Left cardiac atrium (tissue), 4 donors: Measurements from ENCODE around the gene SIRT7. TPM values are rescaled to one million over a fixed set of nuclear protein-coding genes. Genes with fewer than 3 reads are reported as not detected.

Source experiments
- ATAC-seq, 2 donors: fragments of 200-7000 bp; cut with Tn5 transposase; one replicate each; pipeline ENCODE4 v1.9.1; 2020; ENCODE audit warnings: mild to moderate bottlenecking in 2 of 2, moderate library complexity in 2 of 2
- DNase-seq: peaks from one replicate; pipeline ENCODE4 v3.0.0-alpha.2; 2020
- intact Hi-C, 2 donors: fragments of 100-400 bp; cut with DNase I; formaldehyde crosslinking; loops; one replicate each; pipeline versions ENCODE4 v1.14.1 to v1.15.1; 2022 to 2023
- total RNA-seq, 2 donors: library from RNA; stranded (reverse); fragmentation: NEBNext Ultra II Directional; extraction: Animal tissue kit (Norgen Biotek cat#: 25700); gene quantifications; one replicate each; pipeline ENCODE4 v1.2.1, GENCODE V29; 2021
- donor health status: DM: no; HTN: yes; CAD: no.
- donor health status: DM: no; HTN: yes; CAD: no; lungs with severe emphysema.
- donor health status: DM: yes; HTN: yes; CAD: no.
- donor health status: Dilated cardiomyopathy.

Gene SIRT7
- total RNA-seq, 2 donors from 2014 or later: 8.9 to 9.2 TPM

DNA sequence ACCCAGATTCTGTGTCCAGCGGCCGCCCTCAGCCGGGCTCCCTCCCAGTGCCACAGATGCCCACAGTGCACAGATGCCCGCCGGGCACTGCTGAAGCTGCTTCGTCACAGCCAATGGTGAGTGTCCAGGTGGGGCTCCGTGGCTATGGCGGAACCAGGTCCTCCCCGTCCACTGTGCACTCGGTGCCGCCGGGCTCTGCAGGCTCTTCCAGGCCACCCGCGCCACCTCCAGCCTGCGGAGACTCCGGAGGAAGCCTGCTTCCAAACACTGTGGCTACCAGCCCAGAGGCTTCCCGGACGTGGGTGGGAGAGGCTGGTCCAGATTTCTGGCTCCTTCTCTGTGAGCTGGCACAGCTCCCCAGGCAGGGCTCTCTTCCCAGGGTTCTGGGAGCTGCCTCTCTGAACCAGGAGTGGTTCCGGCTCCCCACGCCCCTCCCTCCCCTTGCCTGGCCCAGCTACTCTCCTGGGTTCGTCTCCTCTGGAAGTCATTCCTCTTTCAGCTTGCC lies 22.0 kb upstream of the SIRT7 start:
- peak; percentile 34 to 50 for ATAC-seq
- intact Hi-C loops: no loop called here

DNA sequence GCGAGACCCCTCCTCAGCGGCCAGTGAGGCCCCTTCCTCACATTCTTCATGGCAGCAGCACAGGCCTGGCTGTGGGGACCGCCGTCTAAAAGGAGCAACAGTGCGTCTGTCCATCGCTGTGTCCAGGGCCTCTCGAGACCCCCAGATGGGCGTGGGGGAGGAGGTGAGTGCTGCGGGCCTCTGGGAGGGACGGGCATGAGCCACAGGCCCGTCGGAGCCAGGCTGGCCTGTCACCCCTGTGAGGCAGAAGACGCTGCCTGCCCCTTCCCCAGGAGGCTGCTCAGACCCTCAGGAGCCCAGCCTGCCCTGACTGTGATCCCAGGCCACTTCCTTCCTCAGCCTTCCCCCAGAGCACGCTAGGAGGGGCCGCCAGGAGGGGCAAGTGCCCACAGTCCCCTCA lies 21.2 kb upstream of the SIRT7 start:
- ATAC-seq (no peak), DNase-seq (no peak)
- intact Hi-C loops: no loop called here

More for the DNA sequence above, 22.0 kb upstream of the SIRT7 start:
- peak; percentile 77 for DNase-seq

DNA sequence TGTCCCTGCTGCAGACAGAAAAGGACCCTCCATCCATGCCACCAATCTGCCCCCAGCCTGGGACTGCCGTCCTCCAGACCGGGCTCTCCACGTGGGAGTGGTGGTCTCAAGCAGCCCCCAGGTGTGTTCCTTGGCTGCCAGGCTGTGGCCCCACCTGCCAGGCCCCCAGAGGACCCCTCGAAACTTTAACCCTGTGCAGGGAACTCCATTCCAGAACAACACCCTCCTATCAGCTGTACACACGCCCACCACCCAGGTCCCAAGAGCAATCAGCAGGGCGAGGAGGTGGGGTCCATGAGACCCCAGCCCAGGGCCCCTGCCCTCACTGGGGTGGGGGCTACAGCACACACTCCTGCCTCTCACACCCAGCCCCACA lies 17.7 kb upstream of the SIRT7 start:
- ATAC-seq: no peak
- no peak for DNase-seq
- intact Hi-C loops: no loop called here

DNA sequence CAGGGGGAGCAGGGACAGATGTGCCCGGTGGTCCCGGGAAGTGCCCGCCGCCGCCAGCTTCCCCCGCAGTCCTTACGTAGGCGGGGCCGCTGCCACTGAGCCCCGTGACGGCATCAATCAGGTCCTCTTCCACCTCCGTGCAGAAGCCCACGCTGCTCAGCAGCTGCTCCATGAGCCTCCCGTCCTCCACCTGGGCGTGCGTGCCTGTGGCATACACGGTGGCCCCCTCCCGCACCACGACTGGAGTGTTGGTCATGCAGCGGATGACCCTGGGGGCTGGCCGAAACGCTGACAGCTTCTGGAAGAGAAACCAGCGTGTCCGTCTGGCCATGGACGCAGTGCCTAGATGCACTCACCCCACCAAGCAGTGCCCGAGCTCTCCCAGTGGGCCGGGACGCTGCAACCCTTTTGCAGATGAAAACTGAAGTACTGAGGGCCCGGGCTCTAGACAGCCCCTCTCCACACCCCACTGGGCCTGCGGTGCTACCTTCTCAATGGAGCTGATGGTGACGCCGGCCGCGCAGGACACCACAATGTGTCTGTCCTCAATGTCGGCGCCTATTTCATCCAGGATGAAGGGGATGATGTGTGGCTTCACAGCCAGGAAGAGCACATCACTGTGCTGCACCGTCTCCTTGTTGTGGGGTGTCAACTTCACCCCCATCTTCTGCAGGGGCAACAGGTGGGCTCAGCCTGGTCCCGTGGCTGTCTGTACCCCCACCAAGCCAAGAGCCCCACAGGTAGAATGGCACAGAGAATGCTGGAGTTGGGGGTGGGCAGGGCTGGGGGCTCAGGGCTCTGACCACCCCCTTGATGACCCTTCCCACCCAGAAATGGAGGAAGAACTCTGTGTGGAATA lies 17.1 kb upstream of the SIRT7 start:
- intact Hi-C loops: no loop called here
- ATAC-seq: no peak
- DNase-seq: no peak

DNA sequence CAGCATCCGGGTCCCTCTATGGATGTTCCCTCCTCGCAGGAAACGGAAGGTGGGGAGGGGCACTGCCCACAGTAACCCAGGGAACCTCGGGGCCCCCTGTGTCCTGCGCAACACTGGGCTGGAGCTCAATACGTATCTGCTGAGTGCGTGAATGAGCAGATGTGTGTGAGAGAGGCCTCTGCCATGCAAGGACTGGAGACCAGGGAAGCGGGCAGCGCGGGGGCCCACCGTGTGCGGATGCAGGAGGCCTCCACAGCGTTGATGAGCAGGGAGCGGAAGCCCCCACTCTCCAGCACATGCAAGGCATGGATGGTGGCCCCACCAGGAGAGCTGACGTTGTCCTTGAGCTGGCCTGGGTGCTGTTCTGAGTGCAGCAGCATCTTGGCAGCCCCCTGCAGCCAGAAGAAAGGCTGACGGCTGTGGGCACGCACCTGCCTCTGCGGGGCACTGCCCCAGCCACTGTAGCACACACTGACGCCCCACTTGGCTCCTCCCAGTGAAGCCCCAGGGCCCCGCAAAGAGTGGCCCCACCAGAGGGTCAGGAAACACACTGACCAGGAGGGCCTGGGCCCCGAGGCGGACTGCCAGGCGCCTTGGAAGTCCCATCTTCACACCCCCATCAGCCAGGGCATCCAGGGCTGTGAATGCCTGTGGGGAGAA lies 16.3 kb upstream of the SIRT7 start:
- DNase-seq (no peak), ATAC-seq (no peak)
- intact Hi-C loops: no loop called here

DNA sequence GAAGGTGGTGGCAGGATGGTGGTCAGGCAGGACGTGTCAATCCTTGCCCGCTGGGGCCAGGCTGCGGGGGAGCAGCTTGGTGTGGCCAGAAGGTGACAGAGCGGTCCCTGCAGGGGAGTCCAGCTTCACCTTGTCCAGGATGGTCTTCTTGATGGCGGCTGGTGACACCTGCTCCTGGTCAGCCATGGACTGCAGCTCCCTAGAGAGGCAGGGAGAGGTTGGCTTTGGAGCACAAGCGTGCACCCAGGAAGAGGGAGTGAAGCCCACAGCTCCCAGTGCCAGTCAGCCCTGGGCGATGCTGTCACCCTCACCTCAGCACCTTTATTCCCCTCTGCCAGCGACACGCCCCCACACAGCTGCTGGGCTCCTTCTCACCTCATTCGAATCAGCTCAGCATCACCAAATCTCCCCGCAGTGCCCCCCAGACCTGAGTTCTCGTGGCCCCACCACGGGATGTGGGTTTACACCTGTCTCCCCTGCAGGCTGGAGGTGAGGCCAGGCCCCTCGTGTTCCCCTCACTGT lies 15.3 kb upstream of the SIRT7 start:
- ATAC-seq: no peak
- intact Hi-C loops: no loop called here
- DNase-seq: no peak

DNA sequence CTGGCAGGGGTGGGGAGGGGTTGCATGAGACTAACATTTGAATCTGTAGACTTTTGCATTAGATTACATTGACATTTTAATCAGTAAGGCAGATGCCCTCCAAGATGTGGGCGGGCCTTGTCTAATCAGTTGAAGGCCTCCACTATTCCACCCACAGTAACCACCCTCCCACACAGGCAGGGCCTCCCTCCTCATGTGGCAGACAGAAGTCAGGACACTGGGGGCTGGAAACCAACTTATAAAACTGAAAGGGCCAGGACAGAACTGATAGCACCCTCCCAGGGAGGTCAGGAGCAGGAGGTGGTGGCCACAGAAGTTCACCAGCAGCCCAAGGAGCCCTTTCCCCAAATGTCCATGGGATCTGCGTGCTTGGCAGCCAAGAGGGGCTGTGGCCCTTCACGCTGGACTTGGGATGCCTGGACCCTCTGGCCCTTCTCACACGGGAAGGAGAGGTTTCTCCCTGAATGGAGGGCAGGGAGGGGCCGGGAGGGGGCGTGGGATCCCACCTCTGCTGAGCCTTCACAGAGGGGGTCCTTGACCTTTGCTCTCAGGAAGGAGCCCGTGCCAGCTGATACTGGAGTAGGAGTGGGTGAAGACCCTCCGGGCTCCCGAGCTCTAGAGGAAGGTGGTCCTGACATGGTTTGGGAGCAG lies 14.5 kb upstream of the SIRT7 start:
- intact Hi-C loops: no loop called here
- no peak for DNase-seq
- no peak for ATAC-seq

DNA sequence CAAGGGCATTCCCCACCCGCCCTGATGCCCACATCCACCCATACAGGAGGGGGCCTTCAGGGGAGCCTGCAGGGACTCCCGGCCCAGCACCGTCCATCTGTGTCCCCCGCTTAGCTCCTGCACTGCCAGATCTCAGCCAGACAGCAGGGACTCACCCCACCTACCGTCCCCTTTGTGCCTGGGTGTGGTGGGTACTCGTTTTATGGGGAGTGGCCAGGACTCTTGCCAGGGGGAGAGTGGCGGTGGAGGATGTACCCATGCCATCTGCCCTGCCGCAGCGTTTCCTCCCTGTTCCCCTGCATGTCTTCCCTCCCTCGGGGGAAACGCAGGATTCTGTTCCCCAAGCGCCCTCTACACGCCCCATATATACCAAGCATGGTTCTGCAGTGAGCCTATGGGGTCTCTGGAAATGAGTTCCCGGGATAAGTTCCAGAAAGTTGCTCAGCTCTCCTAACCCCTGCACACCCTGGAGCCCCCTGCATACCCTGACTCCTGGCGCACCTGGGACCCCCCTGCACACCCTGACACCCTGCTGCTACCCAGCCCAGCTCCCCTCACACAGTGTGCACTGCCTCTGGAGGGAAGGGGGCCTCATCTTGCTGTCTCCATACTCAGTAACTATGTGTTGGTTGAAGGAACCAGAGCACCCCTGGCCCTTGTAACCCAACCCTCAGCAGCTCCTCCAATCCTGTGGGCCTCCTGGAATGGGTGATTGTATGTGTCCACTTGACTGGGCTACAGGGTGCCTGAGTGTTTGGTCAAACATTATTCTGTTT lies 13.8 kb upstream of the SIRT7 start:
- DNase-seq (no peak), ATAC-seq (no peak)
- intact Hi-C loops: no loop called here

DNA sequence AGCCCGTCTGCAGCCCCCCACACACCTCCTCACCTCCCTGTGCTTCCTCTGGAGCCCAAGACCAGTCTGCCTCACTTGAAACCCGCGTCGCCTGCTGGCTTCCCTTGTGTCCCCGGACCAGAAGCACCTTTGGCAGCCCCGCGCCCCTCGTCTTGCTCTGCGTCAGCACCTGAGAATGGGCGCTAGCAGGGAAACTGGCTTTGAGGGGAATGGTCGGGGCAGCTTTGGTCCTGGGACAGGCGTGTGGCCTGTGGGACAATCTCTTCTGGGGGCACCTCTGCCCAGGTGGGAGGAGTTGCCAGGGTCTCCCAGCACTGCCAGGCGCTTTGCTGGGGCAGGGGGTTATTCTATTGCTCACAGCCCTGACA lies 13.2 kb upstream of the SIRT7 start:
- intact Hi-C loops: no loop called here
- DNase-seq (no peak), ATAC-seq (no peak)

DNA sequence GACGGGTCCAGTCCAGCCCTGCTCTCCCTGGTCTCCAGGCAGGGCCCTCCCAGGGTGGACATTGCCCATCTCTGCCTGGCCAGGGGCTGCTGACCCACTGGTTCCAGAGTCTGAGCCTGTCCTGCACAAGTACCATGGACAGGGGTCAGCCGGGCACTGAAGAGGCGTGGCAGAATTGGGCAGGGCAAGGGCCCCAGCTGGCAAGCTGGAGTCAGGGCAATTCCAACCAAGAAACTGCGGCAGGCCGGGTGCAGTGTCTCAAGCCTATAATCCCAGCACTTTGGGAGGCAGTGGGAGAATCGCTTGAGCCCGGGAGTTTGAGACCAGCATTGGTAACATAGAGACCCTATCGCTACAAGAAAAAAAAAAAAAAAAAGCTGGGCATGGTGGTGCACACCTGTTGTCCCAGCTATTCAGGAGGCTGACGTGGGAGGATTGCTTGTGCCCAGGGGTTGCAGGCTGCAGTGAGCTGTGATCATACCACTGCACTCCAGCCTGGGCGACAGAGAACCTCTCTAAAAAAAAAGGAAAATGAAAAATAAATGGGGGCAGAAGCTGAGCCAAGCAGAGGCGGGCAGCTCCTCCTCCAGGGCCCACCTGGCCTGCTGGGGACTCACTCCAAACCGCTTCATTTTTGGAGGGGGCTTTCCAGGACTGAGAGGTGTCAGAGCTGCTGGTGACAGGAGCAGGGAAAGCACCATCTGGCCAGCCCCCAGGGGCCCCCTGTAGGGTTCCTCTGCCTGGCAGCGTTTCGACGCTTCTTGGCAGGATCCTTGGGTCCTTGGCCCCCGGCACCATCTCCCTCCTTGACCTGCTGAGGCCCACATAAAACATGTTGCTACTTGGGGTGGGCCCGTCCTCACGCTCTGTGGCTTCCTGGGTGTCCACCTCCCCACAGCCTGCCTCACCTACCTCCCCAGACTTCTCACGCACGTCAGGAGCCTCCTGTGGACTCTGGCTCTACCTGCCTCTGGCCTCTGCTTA lies 12.5 kb upstream of the SIRT7 start:
- DNase-seq: no peak
- no peak for ATAC-seq
- intact Hi-C loops: no loop called here

DNA sequence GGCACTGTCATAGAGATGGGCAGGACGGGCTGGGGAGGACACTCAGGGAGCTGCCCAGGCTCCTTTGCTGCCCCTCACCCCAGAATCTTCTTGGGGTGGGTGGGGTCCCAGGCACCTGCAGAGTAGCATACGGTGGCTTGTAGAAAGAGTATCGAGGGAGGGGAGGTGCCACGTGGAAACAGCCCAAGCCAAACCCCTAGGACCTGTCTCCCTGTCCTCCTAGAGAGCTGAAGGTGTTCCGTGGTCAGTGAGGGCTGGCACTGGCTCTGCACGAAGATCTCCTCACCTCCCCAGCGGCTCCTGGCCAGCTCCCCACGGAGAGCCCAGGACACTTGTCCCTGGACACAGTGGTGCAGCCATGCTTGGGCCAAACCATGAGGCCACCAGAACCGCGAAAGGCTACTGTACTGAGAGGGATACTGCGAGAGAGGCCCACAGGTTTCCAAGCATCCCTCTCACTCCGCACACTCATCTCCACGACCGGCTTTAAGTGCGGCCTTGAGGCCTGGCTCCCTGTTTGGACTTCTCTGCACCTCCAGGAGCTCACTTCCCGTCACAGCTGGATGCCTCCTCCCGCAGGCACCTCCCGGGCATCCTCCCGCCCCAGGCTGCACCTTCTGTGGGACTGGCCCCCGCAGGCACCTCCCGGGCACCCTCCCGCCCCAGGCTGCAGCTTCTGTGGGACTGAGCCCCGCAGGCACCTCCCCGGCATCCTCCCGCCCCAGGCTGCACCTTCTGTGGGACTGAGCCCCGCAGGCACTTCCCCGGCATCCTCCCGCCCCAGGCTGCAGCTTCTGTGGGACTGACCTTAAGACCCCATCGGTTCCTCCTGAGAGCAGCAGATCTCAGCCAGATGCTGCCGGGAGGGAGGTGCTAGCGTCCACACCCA lies 11.5 kb upstream of the SIRT7 start:
- DNase-seq: no peak
- no peak for ATAC-seq
- intact Hi-C loops: no loop called here

DNA sequence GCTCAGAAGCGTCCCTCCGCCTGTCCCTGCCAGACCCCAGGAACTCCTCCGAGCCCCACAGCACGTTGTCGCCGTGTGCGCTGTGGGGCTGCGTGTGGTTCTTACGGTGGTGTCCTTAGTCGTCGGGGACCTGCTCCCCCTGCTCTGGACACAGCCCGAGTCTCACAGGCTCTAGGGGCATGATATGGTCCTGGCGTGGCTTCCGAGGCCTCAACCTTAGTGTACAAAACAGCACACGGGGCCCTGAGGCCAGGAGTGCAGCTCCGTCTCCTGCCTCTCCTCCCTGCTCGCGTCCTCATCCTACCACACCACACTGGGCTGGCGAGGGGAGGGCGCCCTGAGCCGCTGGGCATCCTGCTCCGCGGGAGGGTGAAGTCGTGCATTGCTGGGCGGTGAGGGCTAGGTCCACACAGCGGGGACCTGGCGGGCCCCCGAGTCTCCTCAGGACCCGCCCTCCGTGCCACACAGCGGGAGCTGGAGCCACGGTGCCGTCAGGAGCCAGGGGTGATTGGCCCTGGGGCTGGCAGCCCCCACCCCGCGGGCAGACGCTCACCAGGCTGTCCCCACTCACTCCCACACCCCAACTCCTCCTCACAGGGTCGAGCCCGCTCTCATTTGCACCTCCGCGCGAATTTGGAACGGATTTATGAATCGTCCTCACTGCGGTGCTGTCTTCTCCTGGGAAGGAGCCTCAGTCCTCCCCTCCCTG lies 10.7 kb upstream of the SIRT7 start:
- peak; percentile 20 for DNase-seq

DNA sequence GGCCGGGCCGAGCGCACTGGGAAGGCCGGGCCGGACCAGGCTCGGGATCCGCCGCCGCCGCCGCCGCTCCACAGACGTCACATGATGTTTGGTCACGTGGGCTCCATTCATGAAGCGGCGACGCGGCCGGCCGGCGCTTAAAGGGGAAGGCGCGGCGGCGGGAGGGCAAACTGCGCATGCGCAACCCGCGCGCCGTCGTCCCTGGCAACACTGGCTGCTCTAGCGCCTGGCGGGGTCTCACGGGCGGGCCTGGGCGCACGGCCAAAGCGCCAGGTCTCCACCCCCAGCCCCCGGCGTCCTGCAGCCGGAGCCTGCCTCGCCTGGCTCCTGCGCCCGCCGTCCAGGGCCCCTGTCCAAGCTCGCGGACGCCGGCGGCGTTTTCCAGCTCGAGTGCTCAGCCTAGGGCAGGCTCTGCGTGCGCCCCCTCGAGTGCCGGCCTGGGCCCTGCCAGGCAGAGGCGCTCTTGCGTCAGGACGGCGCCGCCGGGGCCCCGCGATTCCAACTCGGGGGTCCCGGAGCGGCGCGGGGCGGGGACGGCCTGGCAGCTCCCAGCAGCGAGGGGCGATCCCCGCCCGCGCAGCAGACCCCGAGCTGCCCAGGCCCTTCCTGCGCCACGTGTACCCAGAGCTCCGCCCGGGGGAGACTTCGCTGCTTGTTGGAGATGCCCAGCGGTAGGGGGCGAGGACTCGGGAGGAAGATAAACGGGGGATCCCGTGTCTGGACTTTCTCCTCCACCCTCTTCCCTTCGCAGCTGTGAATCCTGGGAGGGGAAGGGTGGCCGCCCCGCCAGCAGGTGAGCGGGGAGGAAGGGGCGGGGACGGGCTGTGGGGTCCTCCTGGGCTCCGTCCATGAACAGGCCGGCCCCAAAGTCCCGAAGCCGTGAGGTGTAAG lies 9.9 kb upstream of the SIRT7 start, which contains the start of gene MAFG:
Gene MAFG (minus strand): TSS at position 83 of the 891 bp plus-strand sequence. CDS start 4,550 bp downstream, outside the sequence.
- DNase-seq (peak; percentile 93), ATAC-seq (peak; percentile 61 to 76)
- intact Hi-C loops: no loop called here

More for the DNA sequence above, 10.7 kb upstream of the SIRT7 start:
- intact Hi-C loops: no loop called here
- ATAC-seq: no peak

DNA sequence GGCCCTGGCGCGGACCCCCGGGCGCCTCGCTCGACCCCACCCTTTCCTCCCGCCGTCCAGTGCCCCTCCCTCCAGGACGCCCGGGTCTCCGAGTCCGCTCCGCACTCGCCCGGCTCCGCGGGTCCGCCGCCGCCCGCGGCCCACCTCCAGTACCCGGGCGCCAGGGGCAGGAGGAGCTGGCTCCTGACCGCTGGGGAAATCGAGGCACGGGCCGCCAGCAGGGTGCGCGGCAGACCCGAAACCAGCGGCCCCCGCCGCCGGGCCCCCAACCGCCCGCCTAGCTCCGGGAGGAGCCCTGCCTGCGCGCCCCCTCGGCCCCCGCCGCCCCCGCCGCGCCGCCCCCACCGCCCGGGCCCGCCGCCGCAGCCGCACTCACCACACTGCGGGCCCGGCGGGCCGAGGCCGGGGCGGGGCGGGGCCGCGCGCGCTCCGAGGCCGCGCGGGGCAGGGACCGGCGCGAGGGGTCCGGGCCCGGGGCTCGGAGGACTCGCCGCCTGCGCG lies 9.2 kb upstream of the SIRT7 start:
- intact Hi-C loops: no loop called here
- DNase-seq (no peak), ATAC-seq (peak; percentile 0 to 3)
